ENCODE results near the gene ANKRD27. TPM values are rescaled to one million over a fixed set of nuclear protein-coding genes. Genes with fewer than 3 reads are reported as not detected.
"Not testable (repeated sequence)": the region's sequence is repeated elsewhere in the genome, so short reads cannot be mapped to it uniquely, and the experiment has no call there.

ANKRD27 gene
- total and polyA plus RNA-seq, 7 donors = 6.3 to 43.3 (median 16.9) TPM

- no peak for TF ChIP-seq CTCF (IDR thresholded peaks at IDR 0.05)
- peaks cover 5 to 79% of the 10 kb centered on the region in 2 donors for H3K36me3 ChIP-seq (ENCODE audit: insufficient read depth in 1 of 2, low read depth in 1 of 2)
- no peak overlapping the region for H3K4me3 ChIP-seq
- 91 to 94% (median 94%) methylated on average over 6 of the region's 6 CpGs for WGBS, 3 donors
- no peaks in the 10 kb centered on the region for H3K4me1 ChIP-seq
- H3K9me3 ChIP-seq = no peaks in the 10 kb centered on the region
- DNase-seq (no peak), ATAC-seq (no peak)
- no peaks in the 10 kb centered on the region for H3K27me3 ChIP-seq (ENCODE audit: insufficient read depth in 3 of 3, low read length in 2 of 3)
- intact Hi-C loops (cut with DNase I) = loop anchor here in 1 of 2 donors (5.0 kb wide), 1 partner anchor 52 kb away; no protein-coding TSS in a partner anchor
- no peak overlapping the region for H3K27ac ChIP-seq
Observed at GRCh38 chr19:32595491-32595890, 79.5 kb downstream of the ANKRD27 start.

- Histone ChIP-seq H3K9me3 (no peaks in the 10 kb centered on the region), H3K4me1 (no peaks in the 10 kb centered on the region), H3K36me3 (ENCODE audit: insufficient read depth in 1 of 2, low read depth in 1 of 2) (peaks cover 5 to 67% of the 10 kb centered on the region in 2 donors), H3K27ac (no peak overlapping the region), H3K27me3 (ENCODE audit: insufficient read depth in 3 of 3, low read length in 2 of 3) (no peaks in the 10 kb centered on the region), H3K4me3 (no peak overlapping the region)
- 91 to 100% (median 96%) methylated on average over 2 of the region's 2 CpGs for WGBS, 3 donors
- DNase-seq = no peak
- no peak for ATAC-seq
- no peak for TF ChIP-seq CTCF (IDR thresholded peaks at IDR 0.05)
- intact Hi-C loops (cut with DNase I) = no loop called here
Observed at GRCh38 chr19:32594021-32594420, 81.0 kb downstream of the ANKRD27 start.

- not testable (repeated sequence) for H3K4me3 ChIP-seq; H3K27ac ChIP-seq; DNase-seq; H3K27me3 ChIP-seq (ENCODE audit: insufficient read depth in 3 of 3, low read length in 2 of 3); H3K4me1 ChIP-seq; ATAC-seq; H3K9me3 ChIP-seq
- peaks cover 2 to 50% of the 10 kb centered on the region in 2 donors for H3K36me3 ChIP-seq (ENCODE audit: insufficient read depth in 1 of 2, low read depth in 1 of 2)
- intact Hi-C loops (cut with DNase I) = loop anchor here in 1 of 2 donors (10.0 kb wide), 1 partner anchor 87 kb away; the partner anchor contains the start of genes ANKRD27 and RGS9BP
- 92 to 97% (median 92%) methylated on average over 5 to 6 of the region's 8 CpGs for WGBS, 3 donors
Observed at GRCh38 chr19:32587747-32588504, 87.1 kb downstream of the ANKRD27 start.

GRCh38 chr19:32581705-32582179 is 93.2 kb downstream of the ANKRD27 start:
- intact Hi-C loops (cut with DNase I) = loop anchor here in 1 of 2 donors (10.0 kb wide), 1 partner anchor 93 kb away; the partner anchor contains the start of genes ANKRD27 and RGS9BP
- no peaks in the 10 kb centered on the region for H3K27me3 ChIP-seq (ENCODE audit: insufficient read depth in 3 of 3, low read length in 2 of 3)
- peak overlapping the region; percentile 94 for H3K4me3 ChIP-seq
- 3 to 4% (median 4%) methylated on average over 27 of the region's 27 CpGs for WGBS, 3 donors
- no peak for TF ChIP-seq CTCF (IDR thresholded peaks at IDR 0.05)
- peak overlapping the region; percentile 82 for H3K27ac ChIP-seq
- H3K36me3 ChIP-seq (ENCODE audit: insufficient read depth in 1 of 2, low read depth in 1 of 2) = peaks cover under 1 to 46% of the 10 kb centered on the region in 2 donors
- H3K4me1 ChIP-seq = peaks cover 10% of the 10 kb centered on the region
- H3K9me3 ChIP-seq = no peaks in the 10 kb centered on the region
- DNase-seq (peak; percentile 21 to 60), ATAC-seq (peak; percentile 6 to 37 (median 20))

Data from psoas muscle (tissue), 8 donors.